ENCODE results near the gene RPS6KB2.

GRCh38 chr11:67463680-67464410 lies 35.6 kb downstream of the RPS6KB2 start:
- TF ChIP-seq CTCF (conservative IDR thresholded peaks at IDR 0.05) (no peak), EZH2 (IDR thresholded peaks at IDR 0.05; ENCODE audit: low read depth) (no peak)

All from PC-9 (cell line).